Lung (tissue), 12 donors: ENCODE data around the gene IGLL1. TPM values are rescaled to one million over a fixed set of nuclear protein-coding genes. Genes with fewer than 3 reads are reported as not detected.

ENCODE experiments used
- ATAC-seq: fragments of 200-7000 bp; cut with Tn5 transposase; one replicate; pipeline ENCODE4 v1.9.1; 2020; ENCODE audit warnings: moderate number of reproducible peaks; ENCODE audit not compliant: insufficient read depth, low FRiP score
- DNase-seq, 3 donors: peaks; one replicate each; pipeline ENCODE4 v3.0.0-alpha.2; 2013 to 2017
- H3K27ac ChIP-seq, 2 donors: one replicate each; pipeline ENCODE4 v1.5.1; 2013; ENCODE audit warnings: mild to moderate bottlenecking in 2 of 2, moderate library complexity in 2 of 2, control low read depth in 1 of 2, inconsistent platforms in 1 of 2, low read depth in 1 of 2, low read length in 1 of 2
- H3K27me3 ChIP-seq, 3 donors: one replicate each; pipeline ENCODE4 v1.5.1; 2013; ENCODE audit warnings: low read length in 2 of 3; ENCODE audit not compliant: control insufficient read depth in 3 of 3, insufficient read depth in 3 of 3
- H3K36me3 ChIP-seq, 4 donors: one replicate each; pipeline ENCODE4 v1.5.1; 2013; ENCODE audit warnings: low read length in 4 of 4, mild to moderate bottlenecking in 1 of 4, moderate library complexity in 1 of 4; ENCODE audit not compliant: control insufficient read depth in 4 of 4, insufficient read depth in 4 of 4
- H3K4me1 ChIP-seq, 5 donors: one replicate each; pipeline ENCODE4 v1.5.1; 2013; ENCODE audit warnings: low read length in 5 of 5, mild to moderate bottlenecking in 2 of 5, moderate library complexity in 1 of 5; ENCODE audit not compliant: control insufficient read depth in 5 of 5, insufficient read depth in 5 of 5
- H3K4me3 ChIP-seq: one replicate; pipeline ENCODE4 v1.5.1; 2013; ENCODE audit warnings: mild to moderate bottlenecking, control low read depth, moderate library complexity
- H3K9ac ChIP-seq, 2 donors: one replicate each; pipeline ENCODE4 v1.5.1; 2013; ENCODE audit warnings: low read length in 2 of 2, control low read depth in 1 of 2; ENCODE audit not compliant: insufficient read depth in 1 of 2
- H3K9me3 ChIP-seq, 4 donors: one replicate each; pipeline ENCODE4 v1.5.1; 2013; ENCODE audit warnings: low read length in 3 of 4, mild to moderate bottlenecking in 1 of 4, moderate library complexity in 1 of 4; ENCODE audit not compliant: control insufficient read depth in 4 of 4, insufficient read depth in 3 of 4
- WGBS, 2 donors: extraction: QIAGEN DNeasy Blood & Tissue Kit; methylation state at CpG; one replicate each; pipeline ENCODE4 v1.1.7; 2013; 5-methylcytosine and 5-hydroxymethylcytosine counted together
- polyA plus RNA-seq, 2 donors: library from polyadenylated mRNA; stranded (reverse); fragments of 200-250 nt; gene quantifications; one replicate each; pipeline ENCODE4 v1.2.1, GENCODE V29; 2013
- total RNA-seq, 2 donors: library from RNA; depleted of rRNA in 1 of 2; stranded (reverse); fragments of >200 nt in 1 of 2; gene quantifications; one replicate each; pipeline ENCODE4 v1.2.1, GENCODE V29; 2014 to 2021
- TF ChIP-seq, protein P1 (sequence below): IDR thresholded peaks from 2 replicates; pipeline ENCODE4 v1.5.1; 2012; ENCODE audit warnings: mild to moderate bottlenecking; ENCODE audit errors: control extremely low read depth, extremely low read depth
- donor health status: control.
- donor health status: control.
- donor health status: Bipolar disorder and iron deficiency.
- donor health status: healthy.
- donor health status: DM: yes; HTN: yes; CAD: no.

The IGLL1 gene
- total and polyA plus RNA-seq, 4 donors: 0.16 to 0.28 TPM; not detected in 2

DNA sequence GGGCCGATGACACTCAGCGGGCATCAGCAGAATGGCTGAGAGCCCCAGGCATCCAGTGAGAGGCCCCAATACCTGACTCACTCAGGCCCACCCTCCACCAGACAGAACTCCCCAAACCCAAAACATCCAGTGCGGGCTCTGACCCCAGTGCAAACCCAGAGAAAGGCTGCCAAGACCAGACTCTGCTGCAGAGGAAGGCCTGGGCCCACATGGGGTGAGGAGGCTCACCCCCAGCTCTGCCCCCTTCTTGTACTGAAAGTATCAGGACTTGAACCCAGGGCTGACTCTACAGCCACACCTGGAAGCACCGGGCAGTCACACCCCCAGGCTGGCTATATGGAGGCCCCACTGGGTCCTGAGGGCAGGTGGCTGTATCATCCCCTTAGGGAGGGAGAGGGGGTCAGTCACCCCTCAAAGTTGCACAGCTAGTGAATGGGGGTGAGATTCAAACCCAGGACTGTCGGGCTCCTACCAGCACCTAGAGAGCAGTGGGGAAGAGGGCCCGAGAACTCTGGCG is 49.3 kb downstream of the IGLL1 start:
- Histone ChIP-seq H3K9ac (no peak overlapping the region), H3K4me3 (no peak overlapping the region), H3K36me3 (no peaks in the 10 kb centered on the region), H3K27me3 (no peaks in the 10 kb centered on the region), H3K4me1 (peaks cover 0 to 57% (median 17%) of the 10 kb centered on the region in 5 donors), H3K9me3 (no peaks in the 10 kb centered on the region), H3K27ac (no peak overlapping the region)
- WGBS, 2 donors: 91 to 97% methylated on average over 7 of the region's 7 CpGs
- no peak for ATAC-seq
- no peak for DNase-seq
- TF ChIP-seq, protein P1, sequence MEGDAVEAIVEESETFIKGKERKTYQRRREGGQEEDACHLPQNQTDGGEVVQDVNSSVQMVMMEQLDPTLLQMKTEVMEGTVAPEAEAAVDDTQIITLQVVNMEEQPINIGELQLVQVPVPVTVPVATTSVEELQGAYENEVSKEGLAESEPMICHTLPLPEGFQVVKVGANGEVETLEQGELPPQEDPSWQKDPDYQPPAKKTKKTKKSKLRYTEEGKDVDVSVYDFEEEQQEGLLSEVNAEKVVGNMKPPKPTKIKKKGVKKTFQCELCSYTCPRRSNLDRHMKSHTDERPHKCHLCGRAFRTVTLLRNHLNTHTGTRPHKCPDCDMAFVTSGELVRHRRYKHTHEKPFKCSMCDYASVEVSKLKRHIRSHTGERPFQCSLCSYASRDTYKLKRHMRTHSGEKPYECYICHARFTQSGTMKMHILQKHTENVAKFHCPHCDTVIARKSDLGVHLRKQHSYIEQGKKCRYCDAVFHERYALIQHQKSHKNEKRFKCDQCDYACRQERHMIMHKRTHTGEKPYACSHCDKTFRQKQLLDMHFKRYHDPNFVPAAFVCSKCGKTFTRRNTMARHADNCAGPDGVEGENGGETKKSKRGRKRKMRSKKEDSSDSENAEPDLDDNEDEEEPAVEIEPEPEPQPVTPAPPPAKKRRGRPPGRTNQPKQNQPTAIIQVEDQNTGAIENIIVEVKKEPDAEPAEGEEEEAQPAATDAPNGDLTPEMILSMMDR: no peak

DNA sequence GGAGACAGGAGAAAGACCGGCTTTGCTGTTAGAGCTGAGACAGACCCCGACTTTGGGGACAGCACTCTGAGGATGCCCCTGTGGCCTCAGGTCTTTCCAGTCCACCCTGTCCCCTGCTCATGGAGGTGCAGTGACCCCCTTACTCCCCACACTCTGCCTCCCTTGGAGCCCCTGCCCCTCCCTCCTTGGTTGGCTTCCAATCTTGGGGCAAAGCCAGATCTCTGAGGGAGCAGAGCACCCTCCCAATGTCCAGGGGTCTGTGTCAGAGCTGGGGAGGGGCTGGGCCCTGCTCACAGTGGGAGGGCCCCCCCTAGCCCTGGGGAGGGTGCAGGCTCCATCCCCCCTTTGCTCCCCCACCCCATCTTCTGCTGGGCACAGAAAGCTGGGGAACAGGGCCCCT is 50.0 kb downstream of the IGLL1 start:
- no peak overlapping the region for H3K4me3 ChIP-seq
- TF ChIP-seq, protein P1: no peak
- no peaks in the 10 kb centered on the region for H3K27me3 ChIP-seq
- no peak overlapping the region for H3K9ac ChIP-seq
- H3K27ac ChIP-seq: no peak overlapping the region
- DNase-seq (no peak), ATAC-seq (no peak)
- H3K9me3 ChIP-seq: no peaks in the 10 kb centered on the region
- H3K4me1 ChIP-seq: peaks cover 0 to 54% (median 10%) of the 10 kb centered on the region in 5 donors
- WGBS, 2 donors: 65 to 92% methylated on average over 2 of the region's 2 CpGs
- H3K36me3 ChIP-seq: no peaks in the 10 kb centered on the region

DNA sequence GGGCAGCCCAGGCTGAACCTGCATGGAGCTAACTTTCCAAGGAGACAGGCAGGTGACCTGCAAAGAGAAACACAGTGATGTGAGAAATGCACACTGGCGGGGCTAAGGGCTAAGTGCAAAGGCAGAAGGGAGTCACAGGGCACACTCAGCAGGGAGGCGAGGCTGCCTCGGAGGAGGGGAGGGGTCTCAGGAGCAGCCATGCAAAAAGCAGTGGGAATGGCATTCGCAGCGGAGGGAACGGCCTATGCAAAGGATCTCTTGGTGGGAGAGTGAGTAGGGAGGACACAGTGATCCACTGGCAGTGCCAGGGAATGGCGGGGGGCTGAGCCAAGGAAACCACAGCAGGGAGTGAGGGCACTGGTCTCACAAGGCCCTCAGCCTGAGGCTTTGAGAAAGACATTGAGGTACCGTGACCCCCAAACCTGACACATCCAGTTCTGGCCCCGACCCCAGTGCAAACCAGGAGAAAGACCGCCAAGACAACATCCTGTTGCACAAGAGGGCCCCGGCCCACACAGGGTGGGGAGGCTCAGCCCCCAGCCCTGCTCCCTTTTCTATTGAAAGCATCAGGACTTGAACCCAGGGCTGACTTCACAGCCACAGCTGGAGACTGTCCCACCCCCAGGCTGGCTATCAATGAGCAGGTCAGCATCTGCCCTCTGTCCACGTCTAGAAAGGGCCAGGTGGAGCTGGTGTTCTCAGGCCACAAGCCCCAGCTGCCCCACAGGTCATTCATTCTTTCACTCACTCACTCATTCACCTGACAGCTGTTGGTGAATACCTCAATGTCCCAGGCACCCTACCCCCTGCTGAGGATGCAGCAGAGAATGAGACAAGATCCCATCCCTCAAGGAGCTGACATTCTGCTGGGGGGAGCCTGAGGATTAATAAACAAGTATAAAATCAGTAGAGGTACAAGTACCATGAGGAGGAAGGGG is 50.7 kb downstream of the IGLL1 start:
- peak in 2 of 3 donors; percentile 42 to 68 for DNase-seq
- no peaks in the 10 kb centered on the region for H3K9me3 ChIP-seq
- H3K4me1 ChIP-seq: peaks cover 0 to 50% (median 10%) of the 10 kb centered on the region in 5 donors
- 58 to 73% methylated on average over 12 of the region's 12 CpGs for WGBS, 2 donors
- H3K4me3 ChIP-seq: no peak overlapping the region
- TF ChIP-seq, protein P1: no peak
- H3K9ac ChIP-seq: no peak overlapping the region
- no peaks in the 10 kb centered on the region for H3K27me3 ChIP-seq
- no peak overlapping the region for H3K27ac ChIP-seq
- no peaks in the 10 kb centered on the region for H3K36me3 ChIP-seq
- no peak for ATAC-seq
